Measurements from ENCODE around the gene PCDHA9.
"Not testable (repeated sequence)": the region's sequence is repeated elsewhere in the genome, so short reads cannot be mapped to it uniquely, and the experiment has no call there.

Gene PCDHA9

GRCh38 chr5:140848139-140849102, at the start of gene PCDHA9:
PCDHA9 (plus strand) TSS chr5:140848382; CDS start chr5:140848496, 114 bp downstream.
- DNase-seq (ENCODE audit: low read depth in 3 of 3): not testable (repeated sequence)

- no peak for DNase-seq (ENCODE audit: low read depth in 3 of 3)
Observed at GRCh38 chr5:140800816-140801493, 47.2 kb upstream of the PCDHA9 start, which contains the start of gene PCDHA3. PCDHA3 (plus strand) TSS chr5:140801057.

GRCh38 chr5:140801494-140801841, 46.7 kb upstream of the PCDHA9 start:
- no peak for DNase-seq (ENCODE audit: low read depth in 3 of 3)

- DNase-seq (ENCODE audit: low read depth in 3 of 3): not testable (repeated sequence)
Observed at GRCh38 chr5:140802381-140802780, 45.8 kb upstream of the PCDHA9 start.

GRCh38 chr5:140802781-140803271, 45.4 kb upstream of the PCDHA9 start:
- no peak for DNase-seq (ENCODE audit: low read depth in 3 of 3)

GRCh38 chr5:140806834-140807775, 41.1 kb upstream of the PCDHA9 start, which contains the start of gene PCDHA4:
PCDHA4 (plus strand) TSS chr5:140807068.
- peak in 1 of 3 experiments; percentile 29 for DNase-seq (ENCODE audit: low read depth in 3 of 3)

GRCh38 chr5:140808241-140808888, 39.8 kb upstream of the PCDHA9 start:
- not testable (repeated sequence) for DNase-seq (ENCODE audit: low read depth in 3 of 3)

GRCh38 chr5:140808889-140809291, 39.3 kb upstream of the PCDHA9 start:
- no peak for DNase-seq (ENCODE audit: low read depth in 3 of 3)

GRCh38 chr5:140821375-140822280, 26.6 kb upstream of the PCDHA9 start, which contains the start of gene PCDHA5:
PCDHA5 (plus strand) TSS chr5:140821613.
- peak in 1 of 3 experiments; percentile 28 for DNase-seq (ENCODE audit: low read depth in 3 of 3)

- DNase-seq (ENCODE audit: low read depth in 3 of 3): no peak
Observed at GRCh38 chr5:140822281-140822629, 25.9 kb upstream of the PCDHA9 start.

GRCh38 chr5:140822969-140823368, 25.2 kb upstream of the PCDHA9 start:
- not testable (repeated sequence) for DNase-seq (ENCODE audit: low read depth in 3 of 3)

- no peak for DNase-seq (ENCODE audit: low read depth in 3 of 3)
Observed at GRCh38 chr5:140823475-140823874, 24.7 kb upstream of the PCDHA9 start.

GRCh38 chr5:140827704-140828361, 20.3 kb upstream of the PCDHA9 start, which contains the start of gene PCDHA6:
PCDHA6 (plus strand) TSS chr5:140827960; CDS start chr5:140828092, 132 bp downstream.
- no peak for DNase-seq (ENCODE audit: low read depth in 3 of 3)

GRCh38 chr5:140828362-140828737, 19.8 kb upstream of the PCDHA9 start:
- no peak for DNase-seq (ENCODE audit: low read depth in 3 of 3)

GRCh38 chr5:140829511-140830501, 18.4 kb upstream of the PCDHA9 start:
- not testable (repeated sequence) for DNase-seq (ENCODE audit: low read depth in 3 of 3)

- DNase-seq (ENCODE audit: low read depth in 3 of 3): no peak
Observed at GRCh38 chr5:140833993-140834392, 14.2 kb upstream of the PCDHA9 start, which contains the start of gene PCDHA7. PCDHA7 (plus strand) TSS chr5:140834269; CDS start chr5:140834384, 115 bp downstream.

- not testable (repeated sequence) for DNase-seq (ENCODE audit: low read depth in 3 of 3)
Observed at GRCh38 chr5:140834439-140835008, 13.7 kb upstream of the PCDHA9 start.

Data from stimulated activated CD4-positive, alpha-beta T cell treated with anti-CD3 and anti-CD28 coated beads, TNF-alpha, amount 100 ng/mL, for 24 hours (primary cell).